OCI-LY3 (cell line): Measurements from ENCODE around the gene ESRRA.

Source experiments
- H2AFZ ChIP-seq: fragments of 200-600, 300-600 bp; shearing (Covaris generic); 2 replicates; pipeline ENCODE4 v1.6.0; 2014; ENCODE audit warnings: antibody characterized with exemption, low read depth, low read length
- H3K27ac ChIP-seq: fragments of 200-600, 300-600 bp; sonication (generic); 2 replicates; pipeline ENCODE4 v1.5.1; 2014; ENCODE audit warnings: mild to moderate bottlenecking, low read length, moderate library complexity, mixed read lengths
- H3K27me3 ChIP-seq: fragments of 200-600, 300-600 bp; sonication (generic); 2 replicates; pipeline ENCODE4 v1.6.1; 2014; ENCODE audit warnings: low read depth, low read length, mixed read lengths
- H3K36me3 ChIP-seq: fragments of 200-600, 300-600 bp; sonication (generic); replicated peaks from 2 replicates; pipeline ENCODE3; 2014; ENCODE audit warnings: low read depth, low read length, mixed read lengths
- H3K4me1 ChIP-seq: fragments of 300-600, 200-600 bp; sonication (generic); 2 replicates; pipeline ENCODE4 v1.6.1; 2014; ENCODE audit warnings: low read length, mixed read lengths
- H3K4me2 ChIP-seq: fragments of 200-600, 300-600 bp; sonication (generic); 2 replicates; pipeline ENCODE4 v1.6.1; 2014; ENCODE audit warnings: low read length, mixed read lengths
- H3K4me3 ChIP-seq: fragments of 300-600, 200-600 bp; sonication (generic); 2 replicates; pipeline ENCODE4 v1.5.1; 2014; ENCODE audit warnings: antibody characterized with exemption, mild to moderate bottlenecking, low read length, moderate library complexity
- H3K79me2 ChIP-seq: fragments of 300-600, 200-600 bp; shearing (Covaris generic); 2 replicates; pipeline ENCODE4 v1.6.1; 2014; ENCODE audit warnings: mild to moderate bottlenecking, low read length, mixed read lengths
- H3K9ac ChIP-seq: fragments of 300-600, 200-600 bp; shearing (Covaris generic); 2 replicates; pipeline ENCODE4 v1.6.0; 2014; ENCODE audit warnings: mild to moderate bottlenecking, low read length, moderate library complexity
- H3K9me3 ChIP-seq: fragments of 200-600, 300-600 bp; shearing (Covaris generic); 2 replicates; pipeline ENCODE4 v1.6.1; 2014; ENCODE audit warnings: low read length, mixed read lengths; ENCODE audit not compliant: insufficient read depth
- H4K20me1 ChIP-seq: fragments of 200-600, 300-600 bp; sonication (generic); 2 replicates; pipeline ENCODE4 v1.6.1; 2016; ENCODE audit warnings: low read length, mixed read lengths; ENCODE audit not compliant: insufficient read depth
- CTCF ChIP-seq: fragments of 200-600, 300-600 bp; sonication (generic); IDR thresholded peaks from 2 replicates; pipeline ENCODE4 v1.5.1; 2014; ENCODE audit warnings: antibody characterized with exemption, low read length, low read depth
- EZH2phosphoT487 ChIP-seq: fragments of 200-600 bp; shearing (Covaris generic); IDR thresholded peaks from 2 replicates; pipeline ENCODE4 v1.6.1; 2018; ENCODE audit warnings: antibody characterized with exemption, mixed run types, low read depth

ESRRA gene

GRCh38 chr11:64281957-64282770 lies 23.2 kb upstream of the ESRRA start:
- no peaks in the 10 kb centered on the region for H3K27me3 ChIP-seq
- H3K9me3 ChIP-seq, result no peaks in the 10 kb centered on the region
- peaks cover 10% of the 10 kb centered on the region; the same call in 1 of the 2 replicates for H3K79me2 ChIP-seq
- H3K4me2 ChIP-seq, result no peak overlapping the region
- H3K4me1 ChIP-seq, result peaks cover 12% of the 10 kb centered on the region
- peaks cover 13% of the 10 kb centered on the region for H3K36me3 ChIP-seq
- H2AFZ ChIP-seq, result no peak overlapping the region
- no peaks in the 10 kb centered on the region for H4K20me1 ChIP-seq
- TF ChIP-seq CTCF (no peak), EZH2phosphoT487 (no peak)
- no peak overlapping the region for H3K9ac ChIP-seq
- no peak overlapping the region for H3K4me3 ChIP-seq
- H3K27ac ChIP-seq, result no peak overlapping the region

DNA sequence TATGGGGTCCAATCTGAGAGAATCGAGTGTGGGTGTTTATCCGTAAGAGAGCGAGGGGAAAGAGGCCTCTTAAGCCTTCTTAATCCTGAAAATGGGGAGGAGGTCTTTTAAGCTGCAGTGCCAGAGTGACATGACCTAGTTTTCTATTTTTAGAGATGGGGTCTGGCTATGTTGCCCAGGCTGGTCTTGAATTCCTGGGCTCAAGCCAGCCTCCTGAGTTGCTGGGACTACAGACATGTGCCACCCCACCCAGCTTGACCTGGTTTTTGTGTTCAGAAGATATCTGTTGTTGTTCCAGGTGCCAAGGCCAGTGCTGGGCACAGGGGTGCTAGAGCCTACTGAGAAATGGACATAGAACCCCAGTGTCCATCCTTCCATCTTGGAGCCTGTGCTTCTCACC lies 22.2 kb upstream of the ESRRA start:
- Histone ChIP-seq H3K79me2 (peaks cover 10% of the 10 kb centered on the region; the same call in 1 of the 2 replicates), H3K9ac (no peak overlapping the region), H3K27me3 (no peaks in the 10 kb centered on the region), H3K27ac (no peak overlapping the region), H3K4me3 (no peak overlapping the region), H3K4me1 (peaks cover 12% of the 10 kb centered on the region), H2AFZ (no peak overlapping the region), H3K9me3 (no peaks in the 10 kb centered on the region), H3K36me3 (peaks cover 13% of the 10 kb centered on the region), H4K20me1 (no peaks in the 10 kb centered on the region), H3K4me2 (no peak overlapping the region)
- no peak for TF ChIP-seq CTCF
- TF ChIP-seq EZH2phosphoT487, result no peak

GRCh38 chr11:64284048-64284961 lies 21.0 kb upstream of the ESRRA start, which contains the start of gene BAD:
BAD (minus strand) TSS chr11:64284665; CDS start chr11:64284368, 297 bp downstream.
- Histone ChIP-seq H3K27ac (peak within 1 kb of the TSS; percentile 81), H2AFZ (peak within 1 kb of the TSS; percentile 55; the same call in 1 of the 2 replicates)

More at GRCh38 chr11:64284048-64284961, 21.0 kb upstream of the ESRRA start, which contains the start of gene BAD:
- no peaks in the 10 kb centered on the region for H4K20me1 ChIP-seq
- peak within 1 kb of the TSS; percentile 86 for H3K4me2 ChIP-seq
- no peaks in the 10 kb centered on the region for H3K27me3 ChIP-seq
- no peaks in the 10 kb centered on the region for H3K9me3 ChIP-seq
- peaks cover 10% of the 10 kb centered on the region; the same call in 1 of the 2 replicates for H3K79me2 ChIP-seq
- no peak for TF ChIP-seq EZH2phosphoT487
- 0 out of 2 replicates have a peak, but pooled peaks have one; percentile 4 for TF ChIP-seq CTCF
- H3K36me3 ChIP-seq, result peaks cover 9% of the 10 kb centered on the region
- peak within 1 kb of the TSS; percentile 89 for H3K9ac ChIP-seq
- H3K4me1 ChIP-seq, result peaks cover 12% of the 10 kb centered on the region
- peak within 1 kb of the TSS; percentile 82 for H3K4me3 ChIP-seq
